Measurements from ENCODE around the gene PCDH17.
A peak's percentile ranks its signal among the peaks of the same experiment; 100 is the strongest.

The PCDH17 gene

DNA sequence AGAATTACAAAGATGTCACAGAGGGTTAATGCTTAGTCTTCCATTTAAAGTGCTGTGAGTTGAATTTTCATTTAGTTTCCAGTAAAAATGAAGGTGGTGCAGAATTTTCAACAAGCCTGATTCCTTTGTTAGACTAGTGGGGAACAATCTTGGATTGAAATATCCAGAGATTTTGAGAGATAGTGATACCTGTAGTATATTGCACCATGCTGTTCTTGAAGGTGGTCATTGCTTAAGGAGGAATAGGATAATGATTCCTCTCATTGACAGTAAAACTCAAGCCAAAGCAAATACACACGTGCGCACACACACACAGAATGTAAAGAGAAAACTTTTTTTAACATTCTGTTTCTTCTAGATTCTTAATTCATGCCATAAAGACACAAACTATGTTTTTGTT is 5.3 kb downstream of the PCDH17 start:
- Histone ChIP-seq H3K36me3 (ENCODE audit: insufficient read depth, low read length) (no peaks in the 10 kb centered on the region), H3K9ac (ENCODE audit: low read depth, low read length) (no peak overlapping the region), H3K9me3 (ENCODE audit: insufficient read depth, low read depth, low read length) (no peaks in the 10 kb centered on the region), H3K27me3 (ENCODE audit: insufficient read depth, low read length) (peaks cover 59% of the 10 kb centered on the region), H3K4me1 (ENCODE audit: insufficient read depth, low read length) (no peaks in the 10 kb centered on the region), H3K4me3 (ENCODE audit: low read length) (no peak overlapping the region), H3K27ac (ENCODE audit: low read depth, low read length) (no peak overlapping the region)
- WGBS: 93% methylated on average over 2 of the region's 2 CpGs

GRCh38 chr13:57637515-57637914 is 6.0 kb downstream of the PCDH17 start:
- no peaks in the 10 kb centered on the region for H3K4me1 ChIP-seq (ENCODE audit: insufficient read depth, low read length)
- H3K27me3 ChIP-seq (ENCODE audit: insufficient read depth, low read length): peaks cover 52% of the 10 kb centered on the region
- H3K27ac ChIP-seq (ENCODE audit: low read depth, low read length): no peak overlapping the region
- no peak overlapping the region for H3K9ac ChIP-seq (ENCODE audit: low read depth, low read length)
- 95% methylated on average over 1 of the region's 1 CpG for WGBS
- no peaks in the 10 kb centered on the region for H3K9me3 ChIP-seq (ENCODE audit: insufficient read depth, low read depth, low read length)
- no peaks in the 10 kb centered on the region for H3K36me3 ChIP-seq (ENCODE audit: insufficient read depth, low read length)
- no peak overlapping the region for H3K4me3 ChIP-seq (ENCODE audit: low read length)

DNA sequence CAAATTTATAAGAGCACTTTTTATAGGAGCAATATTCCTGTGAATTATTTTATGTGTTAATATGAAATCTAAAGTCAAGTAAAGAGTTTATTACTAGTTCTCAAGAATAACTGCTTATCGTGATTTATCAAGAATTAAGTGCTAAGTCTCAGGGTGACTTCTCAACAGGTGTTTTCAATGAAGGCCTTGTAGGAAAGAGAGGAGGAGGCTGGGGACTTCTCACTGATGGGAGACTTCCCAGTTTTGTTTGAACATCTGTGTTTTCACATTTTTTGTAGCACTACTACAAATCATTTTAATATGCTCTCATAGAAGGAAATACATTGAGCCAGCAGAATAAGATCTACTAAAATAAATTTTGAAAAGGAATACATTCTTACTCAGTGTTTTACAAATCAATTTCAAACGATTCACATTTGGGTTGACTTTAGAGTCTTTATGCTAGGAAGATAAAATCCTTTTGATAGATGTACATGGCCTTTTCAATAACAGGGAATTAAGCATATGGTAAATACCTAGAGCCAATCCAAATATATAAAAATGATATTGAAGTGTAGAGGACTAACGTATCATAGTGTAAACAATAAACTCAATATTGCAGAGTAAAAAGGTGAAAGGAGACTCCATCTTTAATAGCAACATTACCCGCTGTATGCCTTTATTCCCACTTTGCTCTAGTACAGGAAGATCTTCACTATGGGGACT is 6.8 kb downstream of the PCDH17 start:
- H3K36me3 ChIP-seq (ENCODE audit: insufficient read depth, low read length): no peaks in the 10 kb centered on the region
- no peaks in the 10 kb centered on the region for H3K4me1 ChIP-seq (ENCODE audit: insufficient read depth, low read length)
- WGBS: 92% methylated on average over 2 of the region's 4 CpGs
- no peaks in the 10 kb centered on the region for H3K9me3 ChIP-seq (ENCODE audit: insufficient read depth, low read depth, low read length)
- H3K27me3 ChIP-seq (ENCODE audit: insufficient read depth, low read length): peaks cover 43% of the 10 kb centered on the region
- H3K4me3 ChIP-seq (ENCODE audit: low read length): no peak overlapping the region
- H3K9ac ChIP-seq (ENCODE audit: low read depth, low read length): no peak overlapping the region
- H3K27ac ChIP-seq (ENCODE audit: low read depth, low read length): no peak overlapping the region

GRCh38 chr13:57640607-57641006 is 9.1 kb downstream of the PCDH17 start:
- Histone ChIP-seq H3K9me3 (ENCODE audit: insufficient read depth, low read depth, low read length) (no peaks in the 10 kb centered on the region), H3K27me3 (ENCODE audit: insufficient read depth, low read length) (peaks cover 21% of the 10 kb centered on the region), H3K4me1 (ENCODE audit: insufficient read depth, low read length) (no peaks in the 10 kb centered on the region), H3K9ac (ENCODE audit: low read depth, low read length) (no peak overlapping the region), H3K27ac (ENCODE audit: low read depth, low read length) (no peak overlapping the region), H3K36me3 (ENCODE audit: insufficient read depth, low read length) (no peaks in the 10 kb centered on the region), H3K4me3 (ENCODE audit: low read length) (no peak overlapping the region)
- WGBS: 89% methylated on average over 3 of the region's 4 CpGs

DNA sequence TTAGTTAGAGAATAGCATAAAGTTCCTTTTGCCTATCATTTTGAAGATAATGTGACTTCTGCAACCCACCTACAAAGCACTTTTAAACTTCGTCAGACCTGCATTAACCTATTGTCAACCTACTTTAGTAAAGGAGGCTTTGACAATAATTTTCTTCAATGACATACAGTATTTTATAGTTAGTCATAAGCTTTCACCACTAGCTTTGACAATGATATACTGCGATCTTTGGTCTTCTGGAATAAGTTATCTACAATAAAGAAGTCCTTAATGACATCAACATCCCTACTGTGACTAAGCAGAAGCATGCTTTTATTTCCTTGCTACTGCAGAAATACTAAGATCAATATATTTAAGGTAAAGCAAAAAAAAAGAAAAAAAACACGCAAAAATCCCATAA is 9.5 kb downstream of the PCDH17 start:
- H3K9ac ChIP-seq (ENCODE audit: low read depth, low read length): no peak overlapping the region
- H3K27me3 ChIP-seq (ENCODE audit: insufficient read depth, low read length): peaks cover 16% of the 10 kb centered on the region
- WGBS: 80% methylated on average over 2 of the region's 3 CpGs
- H3K36me3 ChIP-seq (ENCODE audit: insufficient read depth, low read length): no peaks in the 10 kb centered on the region
- no peak overlapping the region for H3K27ac ChIP-seq (ENCODE audit: low read depth, low read length)
- H3K9me3 ChIP-seq (ENCODE audit: insufficient read depth, low read depth, low read length): no peaks in the 10 kb centered on the region
- H3K4me3 ChIP-seq (ENCODE audit: low read length): no peak overlapping the region
- no peaks in the 10 kb centered on the region for H3K4me1 ChIP-seq (ENCODE audit: insufficient read depth, low read length)

DNA sequence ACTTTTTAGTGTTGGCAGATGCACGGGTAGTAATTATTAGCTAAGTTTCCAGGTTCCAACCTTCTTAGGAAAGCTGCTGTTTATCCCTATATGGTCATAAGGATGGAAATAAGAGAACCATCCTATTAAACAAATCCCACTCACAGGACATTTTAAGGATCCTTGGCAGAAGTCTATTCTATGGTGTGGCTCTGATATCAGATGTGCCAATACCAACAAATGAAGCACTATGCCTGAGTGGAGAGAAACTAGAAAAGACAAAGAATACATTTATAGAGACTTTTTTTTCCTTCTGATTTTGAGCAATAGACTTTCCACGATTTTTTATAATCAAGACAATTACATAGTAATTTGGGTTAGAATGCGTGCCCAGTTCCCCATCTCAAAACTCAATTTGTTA is 12.6 kb downstream of the PCDH17 start:
- no peaks in the 10 kb centered on the region for H3K27me3 ChIP-seq (ENCODE audit: insufficient read depth, low read length)
- no peaks in the 10 kb centered on the region for H3K9me3 ChIP-seq (ENCODE audit: insufficient read depth, low read depth, low read length)
- 100% methylated on average over 1 of the region's 3 CpGs for WGBS
- no peak overlapping the region for H3K27ac ChIP-seq (ENCODE audit: low read depth, low read length)
- H3K4me3 ChIP-seq (ENCODE audit: low read length): no peak overlapping the region
- no peaks in the 10 kb centered on the region for H3K36me3 ChIP-seq (ENCODE audit: insufficient read depth, low read length)
- no peaks in the 10 kb centered on the region for H3K4me1 ChIP-seq (ENCODE audit: insufficient read depth, low read length)
- H3K9ac ChIP-seq (ENCODE audit: low read depth, low read length): no peak overlapping the region

DNA sequence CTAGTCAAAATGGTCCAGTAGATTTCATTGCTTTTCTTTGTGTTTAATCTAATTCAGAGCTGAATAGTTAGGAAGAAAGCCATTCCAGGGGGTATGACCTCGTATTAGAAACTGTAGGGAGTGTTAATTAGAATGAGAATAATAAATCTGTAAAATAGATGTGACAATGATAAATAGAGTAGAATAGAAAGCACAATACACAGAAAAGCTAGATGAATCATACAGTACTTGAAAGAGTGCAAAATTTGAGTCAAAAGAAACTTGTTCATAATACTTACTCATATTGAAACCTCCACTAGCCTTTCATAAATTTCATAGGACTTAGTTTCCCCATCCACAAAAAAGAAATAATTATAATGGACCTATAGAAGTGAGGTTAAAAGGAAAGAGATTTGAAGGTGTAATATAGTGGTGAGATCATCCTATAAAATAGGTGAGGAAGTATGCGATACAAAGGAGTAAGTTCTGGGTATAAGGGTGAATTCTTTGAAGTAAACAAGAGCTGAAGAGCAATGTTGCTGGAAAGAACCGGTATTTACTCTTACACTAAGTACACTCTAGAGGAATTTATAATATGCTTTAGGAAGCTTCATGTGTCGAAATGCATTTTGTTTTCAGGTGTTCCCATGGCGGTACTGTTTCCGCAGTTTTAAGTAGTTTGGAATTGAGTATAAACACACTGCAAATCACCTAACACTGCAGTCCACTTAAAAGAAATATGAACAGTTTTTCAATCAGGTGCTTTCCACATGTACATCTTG is 21.9 kb downstream of the PCDH17 start:
- H3K36me3 ChIP-seq (ENCODE audit: insufficient read depth, low read length): no peaks in the 10 kb centered on the region
- no peaks in the 10 kb centered on the region for H3K27me3 ChIP-seq (ENCODE audit: insufficient read depth, low read length)
- H3K4me3 ChIP-seq (ENCODE audit: low read length): no peak overlapping the region
- peaks cover 17% of the 10 kb centered on the region for H3K4me1 ChIP-seq (ENCODE audit: insufficient read depth, low read length)
- H3K9ac ChIP-seq (ENCODE audit: low read depth, low read length): no peak overlapping the region
- 86% methylated on average over 4 of the region's 6 CpGs for WGBS
- H3K9me3 ChIP-seq (ENCODE audit: insufficient read depth, low read depth, low read length): no peaks in the 10 kb centered on the region
- H3K27ac ChIP-seq (ENCODE audit: low read depth, low read length): no peak overlapping the region

DNA sequence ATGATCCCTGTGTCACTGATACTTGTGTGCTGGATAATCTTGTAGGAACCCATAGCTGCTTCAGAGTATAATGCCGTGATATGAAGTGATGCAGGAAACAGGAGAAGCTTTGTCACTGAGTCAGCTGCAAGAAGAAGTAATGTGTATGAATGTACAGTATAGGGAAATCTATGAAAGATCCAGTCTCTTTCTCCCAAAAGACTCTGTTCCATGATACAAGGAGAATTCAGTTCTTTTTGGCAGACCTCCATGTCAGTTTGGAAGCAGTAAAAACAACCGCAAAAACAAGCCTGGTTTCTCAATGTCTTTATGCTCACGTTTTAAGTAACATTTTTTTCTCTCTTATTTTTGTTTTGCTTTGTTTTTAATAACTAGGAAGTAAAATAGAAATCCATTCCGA is 33.9 kb downstream of the PCDH17 start:
- Histone ChIP-seq H3K36me3 (ENCODE audit: insufficient read depth, low read length) (no peaks in the 10 kb centered on the region), H3K9ac (ENCODE audit: low read depth, low read length) (no peak overlapping the region), H3K27ac (ENCODE audit: low read depth, low read length) (no peak overlapping the region), H3K27me3 (ENCODE audit: insufficient read depth, low read length) (no peaks in the 10 kb centered on the region), H3K4me1 (ENCODE audit: insufficient read depth, low read length) (peaks cover 8% of the 10 kb centered on the region), H3K9me3 (ENCODE audit: insufficient read depth, low read depth, low read length) (no peaks in the 10 kb centered on the region), H3K4me3 (ENCODE audit: low read length) (no peak overlapping the region)
- 94% methylated on average over 4 of the region's 4 CpGs for WGBS

DNA sequence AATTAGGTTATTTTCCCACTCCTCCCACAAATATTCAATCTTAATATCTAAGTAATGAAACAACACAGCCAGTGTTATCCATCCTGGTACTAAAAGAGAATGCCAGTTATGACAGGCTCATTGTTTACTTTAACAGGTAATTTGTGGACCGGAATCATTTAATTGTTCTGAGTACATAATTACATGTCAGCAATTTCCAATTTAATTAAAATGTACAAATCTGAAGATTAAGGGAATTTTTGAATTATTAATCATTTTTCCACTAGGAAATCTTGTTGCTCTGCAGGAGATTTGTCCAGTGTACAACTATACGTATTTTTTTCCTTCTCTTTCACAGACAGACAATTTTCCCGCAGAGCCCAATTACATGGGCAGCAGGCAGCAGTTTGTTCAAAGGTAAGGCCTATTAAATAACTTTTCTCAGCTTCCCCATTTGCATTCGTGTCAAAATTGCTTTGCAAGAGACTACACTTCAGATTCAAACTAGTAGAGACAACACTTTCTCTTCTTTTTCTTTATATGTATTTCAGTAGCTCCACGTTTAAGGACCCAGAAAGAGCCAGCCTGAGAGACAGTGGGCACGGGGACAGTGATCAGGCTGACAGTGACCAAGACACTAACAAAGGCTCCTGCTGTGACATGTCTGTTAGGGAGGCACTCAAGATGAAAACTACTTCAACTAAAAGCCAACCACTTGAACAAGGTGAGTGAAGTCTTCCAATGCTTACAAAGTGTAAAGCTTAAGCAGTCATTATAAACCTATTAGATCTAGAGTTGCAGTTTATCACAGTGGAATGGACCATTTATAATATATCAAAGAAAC is 34.8 kb downstream of the PCDH17 start:
- Histone ChIP-seq H3K27me3 (ENCODE audit: insufficient read depth, low read length) (no peaks in the 10 kb centered on the region), H3K4me1 (ENCODE audit: insufficient read depth, low read length) (peaks cover 9% of the 10 kb centered on the region), H3K27ac (ENCODE audit: low read depth, low read length) (no peak overlapping the region), H3K36me3 (ENCODE audit: insufficient read depth, low read length) (no peaks in the 10 kb centered on the region), H3K9me3 (ENCODE audit: insufficient read depth, low read depth, low read length) (no peaks in the 10 kb centered on the region), H3K9ac (ENCODE audit: low read depth, low read length) (no peak overlapping the region), H3K4me3 (ENCODE audit: low read length) (no peak overlapping the region)
- 70% methylated on average over 5 of the region's 6 CpGs for WGBS

DNA sequence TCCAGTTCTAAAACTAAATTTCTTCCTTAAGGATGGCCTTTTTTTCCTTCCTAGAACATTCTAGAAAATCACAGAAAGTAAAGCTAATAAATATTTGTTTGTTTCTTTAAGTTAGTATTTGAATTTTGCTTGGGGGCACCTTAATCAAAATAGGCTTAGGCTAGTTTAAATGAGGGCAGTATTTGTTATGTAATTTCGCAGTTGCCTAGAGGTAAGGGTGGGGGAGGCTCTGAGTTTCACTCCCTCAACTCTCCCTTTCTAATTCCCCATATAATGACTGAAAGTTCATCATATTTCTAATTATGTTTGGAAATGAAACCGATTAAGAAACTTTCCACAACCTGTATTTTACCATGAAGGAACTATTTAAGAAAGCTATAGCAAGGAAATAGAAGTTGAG is 40.6 kb downstream of the PCDH17 start:
- H3K9ac ChIP-seq (ENCODE audit: low read depth, low read length): no peak overlapping the region
- H3K36me3 ChIP-seq (ENCODE audit: insufficient read depth, low read length): no peaks in the 10 kb centered on the region
- H3K27me3 ChIP-seq (ENCODE audit: insufficient read depth, low read length): no peaks in the 10 kb centered on the region
- peaks cover 27% of the 10 kb centered on the region for H3K4me1 ChIP-seq (ENCODE audit: insufficient read depth, low read length)
- no CpG with 5 or more reads among the region's 2 CpGs for WGBS
- no peaks in the 10 kb centered on the region for H3K9me3 ChIP-seq (ENCODE audit: insufficient read depth, low read depth, low read length)
- H3K27ac ChIP-seq (ENCODE audit: low read depth, low read length): no peak overlapping the region; the same call in 1 of the 2 replicates
- H3K4me3 ChIP-seq (ENCODE audit: low read length): no peak overlapping the region

DNA sequence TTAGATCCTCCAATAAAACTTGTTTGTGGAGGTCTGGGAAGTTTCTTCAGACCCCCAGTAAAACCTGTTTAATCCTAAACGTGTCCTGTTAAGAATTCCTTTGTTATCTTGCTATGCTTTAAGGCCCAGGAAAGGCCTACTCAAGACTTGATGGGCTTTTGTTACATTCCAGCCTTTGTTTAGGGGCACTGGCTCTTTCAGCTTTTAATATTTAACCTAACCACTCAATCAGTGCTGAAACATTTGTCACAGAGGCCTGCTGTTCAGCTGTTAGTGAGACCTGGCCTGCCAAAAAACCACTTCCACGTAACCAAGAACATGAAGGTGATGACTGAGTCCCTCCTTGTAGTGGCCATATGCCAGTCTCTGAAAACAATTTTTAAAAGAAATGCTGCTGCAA is 41.7 kb downstream of the PCDH17 start:
- no peak overlapping the region for H3K9ac ChIP-seq (ENCODE audit: low read depth, low read length)
- no peaks in the 10 kb centered on the region for H3K9me3 ChIP-seq (ENCODE audit: insufficient read depth, low read depth, low read length)
- H3K36me3 ChIP-seq (ENCODE audit: insufficient read depth, low read length): no peaks in the 10 kb centered on the region
- H3K4me1 ChIP-seq (ENCODE audit: insufficient read depth, low read length): peaks cover 27% of the 10 kb centered on the region
- peak overlapping the region; percentile 24; the same call in 1 of the 2 replicates for H3K27ac ChIP-seq (ENCODE audit: low read depth, low read length)
- WGBS: 44% methylated on average over 2 of the region's 2 CpGs
- no peaks in the 10 kb centered on the region for H3K27me3 ChIP-seq (ENCODE audit: insufficient read depth, low read length)
- H3K4me3 ChIP-seq (ENCODE audit: low read length): no peak overlapping the region
